Measurements from ENCODE around the gene MACO1. TPM values are rescaled to one million over a fixed set of nuclear protein-coding genes. Genes with fewer than 3 reads are reported as not detected.

The MACO1 gene
- total RNA-seq, 2 donors from 2014 or later: 14.0 to 14.5 TPM

- no peak for DNase-seq (ENCODE audit: low spot score)
- no peaks in the 10 kb centered on the region for H3K9me3 ChIP-seq
- H3K4me1 ChIP-seq: no peaks in the 10 kb centered on the region
- no peaks in the 10 kb centered on the region for H3K36me3 ChIP-seq
- H3K4me3 ChIP-seq: no peak overlapping the region
- no peaks in the 10 kb centered on the region for H3K27me3 ChIP-seq
- TF ChIP-seq CTCF (IDR thresholded peaks at IDR 0.05): no peak
- no peak overlapping the region for H3K27ac ChIP-seq
Observed at GRCh38 chr1:25513666-25514065, 83.0 kb downstream of the MACO1 start.

GRCh38 chr1:25515033-25515432 is 84.3 kb downstream of the MACO1 start:
- H3K27ac ChIP-seq: no peak overlapping the region
- H3K27me3 ChIP-seq: no peaks in the 10 kb centered on the region
- H3K4me3 ChIP-seq: no peak overlapping the region
- H3K36me3 ChIP-seq: no peaks in the 10 kb centered on the region
- H3K9me3 ChIP-seq: no peaks in the 10 kb centered on the region
- no peak for TF ChIP-seq CTCF (IDR thresholded peaks at IDR 0.05)
- no peaks in the 10 kb centered on the region for H3K4me1 ChIP-seq
- DNase-seq (ENCODE audit: low spot score): no peak

- no peak for TF ChIP-seq CTCF (IDR thresholded peaks at IDR 0.05)
- DNase-seq (ENCODE audit: low spot score): no peak
- no peak overlapping the region for H3K27ac ChIP-seq
- H3K4me1 ChIP-seq: no peaks in the 10 kb centered on the region
- H3K9me3 ChIP-seq: no peaks in the 10 kb centered on the region
- H3K27me3 ChIP-seq: no peaks in the 10 kb centered on the region
- no peak overlapping the region for H3K4me3 ChIP-seq
- no peaks in the 10 kb centered on the region for H3K36me3 ChIP-seq
Observed at GRCh38 chr1:25516686-25517085, 86.0 kb downstream of the MACO1 start.

GRCh38 chr1:25517476-25518394 is 87.0 kb downstream of the MACO1 start:
- Histone ChIP-seq H3K36me3 (no peaks in the 10 kb centered on the region), H3K27me3 (no peaks in the 10 kb centered on the region), H3K4me1 (no peaks in the 10 kb centered on the region), H3K4me3 (no peak overlapping the region), H3K9me3 (no peaks in the 10 kb centered on the region), H3K27ac (no peak overlapping the region)
- no peak for TF ChIP-seq CTCF (IDR thresholded peaks at IDR 0.05)
- DNase-seq (ENCODE audit: low spot score): no peak

- no peaks in the 10 kb centered on the region for H3K9me3 ChIP-seq
- DNase-seq (ENCODE audit: low spot score): no peak
- H3K27ac ChIP-seq: no peak overlapping the region
- no peak overlapping the region for H3K4me3 ChIP-seq
- no peak for TF ChIP-seq CTCF (IDR thresholded peaks at IDR 0.05)
- H3K27me3 ChIP-seq: no peaks in the 10 kb centered on the region
- no peaks in the 10 kb centered on the region for H3K4me1 ChIP-seq
- no peaks in the 10 kb centered on the region for H3K36me3 ChIP-seq
Observed at GRCh38 chr1:25519624-25520023, 88.9 kb downstream of the MACO1 start.

Data from right atrium auricular region (tissue), 2 donors.